Retinal pigment epithelial cell (primary cell): ENCODE results near the gene CUL1.

Experiments used
- DNase-seq: peaks from one replicate; pipeline ENCODE4 v3.0.0-alpha.2; 2010; ENCODE audit warnings: low read depth
- H3K4me3 ChIP-seq: 2 replicates; pipeline ENCODE4 v1.5.1; 2011; ENCODE audit warnings: mild to moderate bottlenecking, low read length, control low read depth, moderate library complexity
- CTCF ChIP-seq: conservative IDR thresholded peaks from 2 replicates; pipeline ENCODE4 v1.5.1; 2011; ENCODE audit warnings: low read depth, low read length, control low read depth, inconsistent platforms

The CUL1 gene

GRCh38 chr7:148665221-148665620 lies 33.5 kb upstream of the CUL1 start:
- no peak for TF ChIP-seq CTCF
- no peak for DNase-seq
- no peak overlapping the region for H3K4me3 ChIP-seq

- DNase-seq, result no peak
- TF ChIP-seq CTCF, result no peak
- no peak overlapping the region for H3K4me3 ChIP-seq
Observed at GRCh38 chr7:148669927-148670326, 28.8 kb upstream of the CUL1 start.

- no peak overlapping the region for H3K4me3 ChIP-seq
- DNase-seq, result no peak
Observed at GRCh38 chr7:148670374-148670773, 28.3 kb upstream of the CUL1 start.

DNA sequence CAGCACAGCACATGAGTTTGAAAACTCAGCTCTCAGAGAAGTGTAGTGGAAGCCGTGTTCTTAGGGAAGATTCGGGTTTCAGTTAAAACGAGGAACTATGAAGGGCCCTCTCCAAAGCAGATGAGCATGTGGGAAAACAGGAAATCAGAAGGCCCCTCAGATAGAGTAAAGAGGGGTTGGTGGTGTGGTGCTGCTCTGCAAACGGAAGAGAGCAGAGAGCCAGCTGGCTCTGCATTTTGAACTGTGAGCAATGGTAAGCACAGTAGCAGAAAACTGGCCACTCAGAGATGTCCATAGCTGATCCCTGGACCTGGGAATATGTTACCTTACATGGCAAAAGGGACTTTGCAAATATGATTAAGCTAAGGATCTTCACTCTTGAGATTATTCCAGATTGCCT lies 27.9 kb upstream of the CUL1 start:
- no peak for TF ChIP-seq CTCF
- no peak overlapping the region for H3K4me3 ChIP-seq
- no peak for DNase-seq

More at GRCh38 chr7:148670374-148670773, 28.3 kb upstream of the CUL1 start:
- TF ChIP-seq CTCF, result no peak

- DNase-seq, result no peak
- TF ChIP-seq CTCF, result no peak
Observed at GRCh38 chr7:148672041-148672440, 26.7 kb upstream of the CUL1 start.

GRCh38 chr7:148674689-148675088 lies 24.0 kb upstream of the CUL1 start:
- DNase-seq, result no peak
- no peak overlapping the region for H3K4me3 ChIP-seq
- no peak for TF ChIP-seq CTCF

More at GRCh38 chr7:148672041-148672440, 26.7 kb upstream of the CUL1 start:
- H3K4me3 ChIP-seq, result no peak overlapping the region

DNA sequence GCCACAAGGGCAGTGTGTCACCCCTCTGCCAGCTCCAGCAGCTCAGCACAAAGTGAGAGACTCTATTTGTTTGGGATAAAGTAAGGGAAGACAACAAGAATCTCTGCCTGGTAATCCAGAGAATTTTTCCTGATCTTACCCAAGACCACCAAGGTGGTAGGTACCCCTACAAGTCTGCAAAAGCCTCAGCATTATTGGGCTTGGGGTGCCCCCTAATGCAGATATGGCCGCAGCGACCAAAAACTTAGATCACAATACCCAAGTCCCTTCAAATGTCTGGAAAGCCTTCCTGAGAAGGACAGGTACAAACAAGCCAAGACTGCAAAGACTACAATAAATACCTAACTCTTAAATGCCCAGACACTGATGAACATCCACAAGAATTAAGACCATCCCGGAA lies 22.4 kb upstream of the CUL1 start:
- no peak for DNase-seq
- H3K4me3 ChIP-seq, result no peak overlapping the region
- no peak for TF ChIP-seq CTCF
